Upper lobe of right lung (tissue), 1 donor: ENCODE results near the gene ZNF664. TPM values are rescaled to one million over a fixed set of nuclear protein-coding genes. Genes with fewer than 3 reads are reported as not detected.

ENCODE experiments used
- ATAC-seq: fragments of 200-7000 bp; cut with Tn5 transposase; one replicate; pipeline ENCODE4 v1.9.1; 2020; ENCODE audit warnings: mild to moderate bottlenecking, moderate library complexity
- DNase-seq: peaks from one replicate; pipeline ENCODE4 v3.0.0-alpha.2; 2020
- H3K27ac ChIP-seq: fragments of 200-600 bp; one replicate; pipeline ENCODE4 v1.8.0; 2022
- H3K27me3 ChIP-seq: fragments of 200-600 bp; one replicate; pipeline ENCODE4 v1.8.0; 2022; ENCODE audit warnings: mild to moderate bottlenecking
- H3K36me3 ChIP-seq: fragments of 200-600 bp; one replicate; pipeline ENCODE4 v1.8.0; 2022
- H3K4me1 ChIP-seq: fragments of 200-600 bp; one replicate; pipeline ENCODE4 v1.8.0; 2022
- H3K4me3 ChIP-seq: fragments of 200-600 bp; one replicate; pipeline ENCODE4 v1.8.0; 2022; ENCODE audit warnings: mild to moderate bottlenecking
- H3K9me3 ChIP-seq: fragments of 200-600 bp; one replicate; pipeline ENCODE4 v1.8.0; 2022
- intact Hi-C: fragments of 100-400 bp; cut with DNase I; formaldehyde crosslinking; loops from one replicate; pipeline ENCODE4 v1.11.0; 2022
- total RNA-seq: library from RNA; stranded (reverse); fragmentation: NEBNext Ultra II Directional; extraction: Animal tissue kit (Norgen Biotek cat#: 25700); gene quantifications from one replicate; pipeline ENCODE4 v1.2.1, GENCODE V29; 2021
- TF ChIP-seq, protein P1 (sequence below): fragments of 200-600 bp; IDR thresholded peaks from one replicate; pipeline ENCODE4 v1.8.0; 2022; ENCODE audit warnings: antibody characterized with exemption
- donor health status: DM: no; HTN: yes; CAD: no; lungs with severe emphysema.

Gene ZNF664
- total RNA-seq, 1 donor from 2014 or later, result 92.3 TPM

DNA sequence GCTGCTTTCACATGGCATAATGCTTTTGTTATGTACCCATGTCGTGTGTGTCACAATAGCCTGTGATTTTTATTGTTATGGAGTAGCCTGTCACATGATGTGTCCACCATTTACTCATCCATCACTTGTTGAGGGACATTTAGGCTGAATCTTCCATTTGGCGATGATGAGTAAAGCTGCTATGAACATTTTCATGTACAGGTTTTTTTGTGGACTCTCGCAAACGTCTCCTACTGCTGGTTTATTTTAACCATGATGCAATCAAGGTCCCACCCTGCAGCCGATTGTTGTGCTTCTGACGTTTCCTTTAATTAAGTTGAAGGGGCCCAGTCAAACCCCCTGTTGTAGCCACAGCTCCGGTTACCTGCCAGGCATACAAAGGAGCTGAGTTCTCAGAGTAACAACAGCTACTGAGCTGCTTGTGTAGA lies 63.2 kb downstream of the ZNF664 start:
- Histone ChIP-seq H3K27me3 (no peaks in the 10 kb centered on the region), H3K36me3 (no peaks in the 10 kb centered on the region), H3K9me3 (no peaks in the 10 kb centered on the region), H3K4me3 (no peak overlapping the region), H3K27ac (no peak overlapping the region), H3K4me1 (no peaks in the 10 kb centered on the region)
- intact Hi-C loops, result loop anchor here (5.0 kb wide), 1 partner anchor 731 kb away; no protein-coding TSS in a partner anchor
- TF ChIP-seq, protein P1, sequence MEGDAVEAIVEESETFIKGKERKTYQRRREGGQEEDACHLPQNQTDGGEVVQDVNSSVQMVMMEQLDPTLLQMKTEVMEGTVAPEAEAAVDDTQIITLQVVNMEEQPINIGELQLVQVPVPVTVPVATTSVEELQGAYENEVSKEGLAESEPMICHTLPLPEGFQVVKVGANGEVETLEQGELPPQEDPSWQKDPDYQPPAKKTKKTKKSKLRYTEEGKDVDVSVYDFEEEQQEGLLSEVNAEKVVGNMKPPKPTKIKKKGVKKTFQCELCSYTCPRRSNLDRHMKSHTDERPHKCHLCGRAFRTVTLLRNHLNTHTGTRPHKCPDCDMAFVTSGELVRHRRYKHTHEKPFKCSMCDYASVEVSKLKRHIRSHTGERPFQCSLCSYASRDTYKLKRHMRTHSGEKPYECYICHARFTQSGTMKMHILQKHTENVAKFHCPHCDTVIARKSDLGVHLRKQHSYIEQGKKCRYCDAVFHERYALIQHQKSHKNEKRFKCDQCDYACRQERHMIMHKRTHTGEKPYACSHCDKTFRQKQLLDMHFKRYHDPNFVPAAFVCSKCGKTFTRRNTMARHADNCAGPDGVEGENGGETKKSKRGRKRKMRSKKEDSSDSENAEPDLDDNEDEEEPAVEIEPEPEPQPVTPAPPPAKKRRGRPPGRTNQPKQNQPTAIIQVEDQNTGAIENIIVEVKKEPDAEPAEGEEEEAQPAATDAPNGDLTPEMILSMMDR, result no peak
- no peak for ATAC-seq
- DNase-seq, result no peak

DNA sequence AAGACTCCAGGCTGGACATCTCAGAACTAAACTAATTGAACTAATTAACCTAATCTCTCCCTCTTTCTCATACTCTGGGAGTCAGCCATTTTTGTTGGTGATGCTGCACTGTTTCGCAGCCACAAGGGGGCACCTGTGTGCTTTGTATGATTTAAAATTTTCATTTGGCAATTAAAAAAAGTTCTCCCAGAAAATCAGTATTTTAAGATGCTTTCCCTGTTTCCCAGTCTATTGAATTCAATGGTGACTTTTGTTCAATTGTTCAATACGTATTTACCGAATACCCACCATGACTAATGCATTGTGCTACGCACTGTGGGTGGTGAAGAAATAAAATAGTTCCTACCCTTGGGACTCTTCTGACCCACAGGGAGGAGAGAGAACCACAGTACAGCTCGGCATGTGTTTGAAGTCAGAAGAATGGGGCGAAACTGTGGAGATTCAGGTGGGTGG lies 63.7 kb downstream of the ZNF664 start:
- H3K27me3 ChIP-seq, result no peaks in the 10 kb centered on the region
- no peaks in the 10 kb centered on the region for H3K4me1 ChIP-seq
- H3K27ac ChIP-seq, result no peak overlapping the region
- intact Hi-C loops, result loop anchor here (5.0 kb wide), 1 partner anchor 731 kb away; no protein-coding TSS in a partner anchor
- H3K4me3 ChIP-seq, result no peak overlapping the region
- H3K9me3 ChIP-seq, result no peaks in the 10 kb centered on the region
- TF ChIP-seq, protein P1, result peak; percentile 93
- no peak for DNase-seq
- no peaks in the 10 kb centered on the region for H3K36me3 ChIP-seq
- ATAC-seq, result peak; percentile 72

DNA sequence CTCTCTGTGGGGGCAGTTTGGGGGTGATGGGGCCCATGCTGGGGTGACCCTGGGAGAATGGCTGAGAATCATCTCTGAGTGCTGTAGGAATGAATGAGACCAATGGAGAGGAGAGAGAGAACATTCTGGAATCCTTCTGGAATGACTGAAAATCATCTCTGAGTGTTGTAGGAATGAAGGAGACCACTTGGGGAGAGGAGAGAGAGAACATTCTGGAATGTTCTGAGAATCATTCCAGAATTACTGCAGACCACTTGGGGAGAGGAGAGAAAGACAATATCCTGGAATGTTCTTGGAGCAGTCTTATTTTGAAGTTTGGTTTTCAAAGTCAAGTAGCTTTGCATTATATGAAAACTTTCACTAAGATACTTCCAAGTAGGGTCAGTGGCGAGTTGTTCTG lies 64.3 kb downstream of the ZNF664 start:
- H3K36me3 ChIP-seq, result no peaks in the 10 kb centered on the region
- H3K27me3 ChIP-seq, result no peaks in the 10 kb centered on the region
- no peak overlapping the region for H3K27ac ChIP-seq
- no peak for ATAC-seq
- H3K4me1 ChIP-seq, result no peaks in the 10 kb centered on the region
- no peaks in the 10 kb centered on the region for H3K9me3 ChIP-seq
- no peak overlapping the region for H3K4me3 ChIP-seq
- DNase-seq, result no peak
- TF ChIP-seq, protein P1, result no peak
- intact Hi-C loops, result loop anchor here (5.0 kb wide), 1 partner anchor 730 kb away; no protein-coding TSS in a partner anchor

DNA sequence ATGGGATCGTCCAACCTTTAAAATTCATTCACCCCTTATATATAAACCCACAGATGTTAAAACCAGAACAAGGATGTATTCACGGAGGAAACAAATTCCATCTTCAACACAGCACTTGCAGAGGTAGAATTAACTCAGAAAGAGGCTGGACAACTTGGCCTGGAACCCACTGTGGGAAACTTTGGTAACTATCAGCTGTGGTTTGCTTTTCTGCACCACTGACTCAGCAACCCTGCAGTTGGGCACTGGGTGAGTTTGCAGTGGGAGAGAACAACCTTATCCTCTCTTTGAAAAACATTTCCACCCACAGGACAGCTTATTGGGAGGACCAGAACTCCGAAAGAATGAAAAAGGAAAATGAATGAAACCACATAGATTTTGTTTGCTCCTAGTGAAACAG lies 66.3 kb downstream of the ZNF664 start:
- no peak overlapping the region for H3K27ac ChIP-seq
- ATAC-seq, result no peak
- H3K36me3 ChIP-seq, result no peaks in the 10 kb centered on the region
- no peaks in the 10 kb centered on the region for H3K4me1 ChIP-seq
- no peak for DNase-seq
- intact Hi-C loops, result loop anchor here (5.0 kb wide), 1 partner anchor 728 kb away; no protein-coding TSS in a partner anchor
- TF ChIP-seq, protein P1, result no peak
- no peaks in the 10 kb centered on the region for H3K27me3 ChIP-seq
- H3K9me3 ChIP-seq, result no peaks in the 10 kb centered on the region
- H3K4me3 ChIP-seq, result no peak overlapping the region

DNA sequence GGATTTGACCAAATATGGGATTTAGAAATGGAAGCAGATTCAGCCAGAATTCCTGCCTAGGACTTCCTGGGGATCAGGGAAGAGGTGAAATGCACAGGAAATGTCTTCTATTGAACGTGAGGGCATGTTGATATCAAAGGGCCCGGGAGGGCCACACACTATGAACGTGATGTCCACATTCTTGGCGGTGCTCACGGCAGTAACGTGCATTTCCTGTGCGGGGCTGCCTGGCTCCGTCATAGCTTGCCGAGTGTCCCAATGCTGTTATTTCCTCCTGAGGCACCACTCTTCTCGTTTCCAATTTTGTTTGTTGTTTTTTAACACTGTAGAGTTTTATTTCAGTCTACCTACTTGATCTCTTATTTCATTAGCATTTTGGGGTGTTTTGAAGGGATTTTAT lies 67.3 kb downstream of the ZNF664 start:
- no peak for DNase-seq
- intact Hi-C loops, result loop anchor here (10.0 kb wide), 1 partner anchor 285 kb away; no protein-coding TSS in a partner anchor
- TF ChIP-seq, protein P1, result no peak
- Histone ChIP-seq H3K4me3 (no peak overlapping the region), H3K9me3 (no peaks in the 10 kb centered on the region), H3K36me3 (no peaks in the 10 kb centered on the region), H3K27ac (no peak overlapping the region), H3K4me1 (no peaks in the 10 kb centered on the region), H3K27me3 (no peaks in the 10 kb centered on the region)
- ATAC-seq, result peak; percentile 18

DNA sequence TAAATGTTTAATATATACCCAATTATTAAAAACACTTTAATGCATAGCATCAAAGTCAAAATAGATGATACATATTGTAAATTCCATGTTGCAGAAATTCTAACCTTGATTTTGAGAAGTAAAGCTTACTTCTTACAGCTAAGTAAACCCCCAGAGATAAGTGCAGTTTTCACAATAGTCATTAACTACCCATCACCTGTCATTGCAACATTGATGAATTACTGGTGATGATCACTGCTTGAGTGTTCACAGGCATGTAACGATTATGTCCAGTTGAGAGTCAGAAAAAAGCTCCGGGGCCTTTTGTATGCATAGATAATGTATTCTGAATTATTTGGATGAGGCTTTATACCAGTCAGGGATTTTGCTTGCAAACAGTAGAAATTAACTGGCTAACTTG lies 67.7 kb downstream of the ZNF664 start:
- intact Hi-C loops, result loop anchor here (10.0 kb wide), 1 partner anchor 284 kb away; no protein-coding TSS in a partner anchor
- no peak for DNase-seq
- Histone ChIP-seq H3K9me3 (no peaks in the 10 kb centered on the region), H3K27ac (no peak overlapping the region), H3K4me3 (no peak overlapping the region), H3K27me3 (no peaks in the 10 kb centered on the region), H3K4me1 (no peaks in the 10 kb centered on the region), H3K36me3 (no peaks in the 10 kb centered on the region)
- TF ChIP-seq, protein P1, result no peak
- ATAC-seq, result no peak
